ENCODE measurements around the gene MSI2. TPM values are rescaled to one million over a fixed set of nuclear protein-coding genes. Genes with fewer than 3 reads are reported as not detected.

Gene MSI2
- total and polyA plus RNA-seq, 2 donors (not counting 3 experiments of a cell fraction or from before 2014, with no cell fraction given), result 20.9 to 59.3 TPM

- no peak overlapping the region for H3K27ac ChIP-seq (ENCODE audit: insufficient read depth, low read depth, low read length)
- DNase-seq (ENCODE audit: low read depth, low spot score), result no peak
- ChIA-PET CTCF (interaction anchor here (4.2 kb wide), 1 partner anchor 226 kb away, joined by 21 read pairs; no protein-coding TSS in a partner anchor), POLR2A (no interaction called here)
- TF ChIP-seq GATA2 (IDR thresholded peaks at IDR 0.05; ENCODE audit: insufficient read depth, insufficient read length, low read depth, low read length) (no peak), CTCF (IDR thresholded peaks at IDR 0.05; ENCODE audit: extremely low read depth in 1 of 2, insufficient read depth in 1 of 2, low read depth in 1 of 2, low read length in 2 of 2) (no peak), POLR2AphosphoS5 (IDR thresholded peaks at IDR 0.05; ENCODE audit: insufficient read depth, low read depth, low read length) (no peak), EZH2 (IDR thresholded peaks at IDR 0.05; ENCODE audit: borderline replicate concordance, low read depth, low read length, severe bottlenecking) (no peak), JUN (IDR thresholded peaks at IDR 0.05; ENCODE audit: borderline replicate concordance, insufficient read depth, insufficient read length, low read depth) (no peak)
- TF ChIP-seq, protein P1, sequence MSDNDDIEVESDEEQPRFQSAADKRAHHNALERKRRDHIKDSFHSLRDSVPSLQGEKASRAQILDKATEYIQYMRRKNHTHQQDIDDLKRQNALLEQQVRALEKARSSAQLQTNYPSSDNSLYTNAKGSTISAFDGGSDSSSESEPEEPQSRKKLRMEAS (IDR thresholded peaks at IDR 0.05; ENCODE audit: insufficient read depth, insufficient read length), result no peak
- H3K9ac ChIP-seq (replicated peaks; ENCODE audit: extremely low read depth, insufficient read depth, low read length), result no peak overlapping the region
- intact Hi-C loops (cut with micrococcal nuclease) (no loop called here), dilution Hi-C loops (cut with MboI; ENCODE audit: extremely low pct_ligation_motif_present, low sequenced_read_pairs) (no loop called here)
- no peaks in the 10 kb centered on the region for H3K79me2 ChIP-seq (ENCODE audit: control insufficient read depth, insufficient read depth, low read length)
- no peak overlapping the region for H3K4me2 ChIP-seq (ENCODE audit: insufficient read depth, low read length)
- no peak for FAIRE-seq
- no peaks in the 10 kb centered on the region for H3K9me1 ChIP-seq (replicated peaks; ENCODE audit: control insufficient read depth, extremely low read depth, insufficient read depth, low read length)
- no peak overlapping the region for H2AFZ ChIP-seq (ENCODE audit: low read depth, low read length)
- H3K4me1 ChIP-seq (ENCODE audit: control insufficient read depth, extremely low read depth, insufficient read depth, low read length), result peaks cover 10% of the 10 kb centered on the region
- no peak overlapping the region for H3K4me3 ChIP-seq (replicated peaks in 1 of 3; ENCODE audit: insufficient read depth in 1 of 3, low read depth in 1 of 3, low read length in 3 of 3)
- no peaks in the 10 kb centered on the region for H3K27me3 ChIP-seq (ENCODE audit: control insufficient read depth in 2 of 2, insufficient read depth in 2 of 2, low read length in 2 of 2)
- no TSS peak for BruUV-seq (replicated peaks)
- H4K20me1 ChIP-seq (replicated peaks; ENCODE audit: control insufficient read depth, extremely low read depth, insufficient read depth, low read length), result no peaks in the 10 kb centered on the region
- H3K36me3 ChIP-seq (ENCODE audit: control insufficient read depth in 2 of 2, extremely low read depth in 1 of 2, insufficient read depth in 2 of 2, low read length in 2 of 2), result no peaks in the 10 kb centered on the region
- no peaks in the 10 kb centered on the region for H3K9me3 ChIP-seq (replicated peaks; ENCODE audit: control insufficient read depth, insufficient read depth, low read length)
Measured at GRCh38 chr17:57468932-57469775, 212.8 kb downstream of the MSI2 start.

Measured in endothelial cell of umbilical vein (primary cell).